NCI-H2227 (cell line): ENCODE data around the gene MRM1.

Experiments
- DNase-seq: peaks from one replicate; lab custom pipeline; 2025; ENCODE audit not compliant: unreplicated experiment; lab: John Stamatoyannopoulos, UW

MRM1 gene, protein sequence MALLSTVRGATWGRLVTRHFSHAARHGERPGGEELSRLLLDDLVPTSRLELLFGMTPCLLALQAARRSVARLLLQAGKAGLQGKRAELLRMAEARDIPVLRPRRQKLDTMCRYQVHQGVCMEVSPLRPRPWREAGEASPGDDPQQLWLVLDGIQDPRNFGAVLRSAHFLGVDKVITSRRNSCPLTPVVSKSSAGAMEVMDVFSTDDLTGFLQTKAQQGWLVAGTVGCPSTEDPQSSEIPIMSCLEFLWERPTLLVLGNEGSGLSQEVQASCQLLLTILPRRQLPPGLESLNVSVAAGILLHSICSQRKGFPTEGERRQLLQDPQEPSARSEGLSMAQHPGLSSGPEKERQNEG

DNA sequence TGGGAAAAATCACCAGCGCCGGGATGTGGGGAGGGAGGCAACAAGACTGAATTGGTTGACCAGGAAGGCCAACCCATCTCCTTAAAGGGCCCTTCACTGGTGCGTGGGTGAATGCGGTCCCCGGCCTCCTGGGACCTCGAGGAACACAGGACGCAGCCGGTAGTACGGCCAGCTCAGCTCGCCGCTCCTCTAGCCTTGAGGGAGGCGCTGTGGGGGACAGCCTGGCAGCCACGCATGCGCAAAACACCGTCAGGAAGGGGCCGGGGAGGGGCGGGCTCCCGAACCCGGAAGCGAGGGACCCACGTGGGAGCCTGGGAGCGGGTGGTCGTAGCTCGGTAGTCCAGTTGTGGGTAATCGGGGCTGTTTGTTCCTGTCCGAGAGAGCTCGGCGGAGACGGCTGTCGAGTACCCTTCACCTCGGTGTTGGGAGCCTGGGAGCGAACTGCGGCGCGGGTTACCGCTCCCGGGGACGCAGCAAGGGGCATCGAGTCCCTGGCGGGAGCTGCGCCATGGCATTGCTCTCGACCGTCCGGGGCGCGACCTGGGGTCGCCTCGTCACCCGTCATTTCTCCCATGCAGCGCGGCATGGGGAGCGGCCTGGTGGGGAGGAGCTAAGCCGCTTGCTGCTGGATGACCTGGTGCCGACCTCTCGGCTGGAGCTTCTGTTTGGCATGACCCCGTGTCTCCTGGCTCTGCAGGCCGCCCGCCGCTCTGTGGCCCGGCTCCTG is at the start of gene MRM1:
Gene MRM1 (plus strand): TSS at position 281 of the 727 bp plus-strand sequence. CDS start 228 bp downstream, at position 509.
- peak; percentile 91 for DNase-seq

DNA sequence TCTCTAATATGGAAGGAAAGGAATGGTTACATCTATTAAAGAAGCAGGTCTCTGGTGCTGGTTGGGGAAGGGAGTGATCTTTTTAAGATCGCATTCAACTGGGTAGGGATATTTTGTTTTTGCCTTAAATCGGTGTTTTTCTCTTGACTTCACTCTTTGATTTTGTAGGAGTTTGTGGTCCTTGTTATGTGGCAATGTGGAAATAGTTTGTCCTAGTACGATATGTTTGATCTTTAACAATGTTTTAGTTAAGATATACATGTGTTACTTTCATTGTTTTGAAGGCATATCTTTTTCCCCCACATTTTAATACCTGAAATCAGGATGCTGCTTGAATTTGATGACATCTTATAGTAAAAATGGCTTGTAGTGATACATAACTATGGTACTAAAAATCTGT is 47.9 kb upstream of the MRM1 start:
- no peak for DNase-seq

DNA sequence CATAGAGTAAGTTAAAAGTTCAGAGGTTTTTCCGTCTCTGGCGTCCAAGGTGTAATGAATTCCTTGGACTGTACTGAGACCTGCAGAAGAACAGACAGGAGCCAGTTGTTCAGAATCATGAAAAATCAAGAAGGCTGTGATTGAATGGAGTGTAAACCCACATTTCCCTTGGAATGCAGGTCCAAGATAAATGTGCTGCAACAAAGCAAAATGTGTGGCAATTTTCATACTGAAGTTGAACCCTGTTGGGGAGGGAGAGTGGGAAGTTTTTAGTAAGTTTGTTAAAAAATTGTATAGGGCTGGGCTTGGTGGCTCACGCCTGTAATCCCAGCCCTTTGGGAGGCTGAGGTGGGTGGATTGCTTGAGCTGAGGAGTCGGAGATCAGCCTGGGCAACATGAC is 35.3 kb upstream of the MRM1 start:
- no peak for DNase-seq

DNA sequence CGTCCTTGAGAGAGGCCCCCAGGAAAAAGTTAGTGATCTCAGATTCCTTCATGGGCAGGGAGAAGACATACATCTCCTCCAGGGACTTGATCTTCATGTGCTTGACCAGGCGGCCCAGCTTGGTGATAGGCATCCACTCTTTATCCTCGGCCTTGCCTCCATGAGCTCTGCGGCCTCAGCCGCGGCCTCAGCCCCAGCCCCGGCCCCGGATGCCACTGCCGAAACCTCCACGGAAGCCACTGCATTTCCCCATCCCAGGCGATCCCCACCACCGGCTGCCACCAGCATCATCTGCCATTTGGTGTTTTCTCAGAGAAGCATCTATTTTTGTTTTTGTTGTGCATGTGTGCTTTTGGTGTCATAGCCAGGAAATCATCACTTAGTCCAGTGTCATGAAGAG is 26.4 kb upstream of the MRM1 start:
- no peak for DNase-seq

DNA sequence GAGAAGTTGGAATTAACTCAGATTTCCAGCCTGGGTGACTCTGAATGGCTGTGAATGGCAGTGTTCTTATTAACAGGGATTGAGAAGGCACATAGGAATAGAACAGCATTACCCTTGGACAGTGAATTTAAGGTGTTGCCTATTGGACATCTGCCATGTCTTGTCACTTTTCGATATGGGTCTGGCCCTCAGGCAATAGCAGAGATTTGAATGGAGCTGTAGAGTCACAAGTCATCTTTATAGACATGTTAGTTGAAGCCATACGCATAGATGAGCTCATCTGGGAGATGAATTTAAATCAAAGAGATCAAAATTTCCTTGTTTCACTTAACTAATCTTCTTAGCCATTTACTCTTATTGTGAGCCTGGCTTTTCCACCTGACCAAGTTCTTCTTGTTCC is 24.6 kb upstream of the MRM1 start:
- no peak for DNase-seq

DNA sequence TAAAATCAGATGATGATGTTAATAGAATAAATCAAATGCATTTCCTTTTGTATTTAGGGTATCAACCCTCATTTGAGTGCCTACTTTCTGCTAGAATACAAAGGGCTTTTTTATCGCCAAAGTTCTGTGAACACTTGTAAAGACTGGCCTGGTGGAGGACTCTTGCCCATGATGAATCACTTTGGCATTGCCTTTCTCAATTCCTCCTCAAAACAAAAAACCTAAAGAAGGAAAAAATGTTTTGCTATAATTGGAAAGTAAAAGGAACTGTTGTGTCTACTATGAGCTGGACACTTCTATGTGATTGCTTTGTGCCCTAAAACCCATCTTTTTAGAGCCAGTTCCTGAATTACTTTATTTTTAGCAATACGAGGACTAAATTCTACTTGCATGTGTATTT is 22.7 kb upstream of the MRM1 start:
- DNase-seq, result no peak

DNA sequence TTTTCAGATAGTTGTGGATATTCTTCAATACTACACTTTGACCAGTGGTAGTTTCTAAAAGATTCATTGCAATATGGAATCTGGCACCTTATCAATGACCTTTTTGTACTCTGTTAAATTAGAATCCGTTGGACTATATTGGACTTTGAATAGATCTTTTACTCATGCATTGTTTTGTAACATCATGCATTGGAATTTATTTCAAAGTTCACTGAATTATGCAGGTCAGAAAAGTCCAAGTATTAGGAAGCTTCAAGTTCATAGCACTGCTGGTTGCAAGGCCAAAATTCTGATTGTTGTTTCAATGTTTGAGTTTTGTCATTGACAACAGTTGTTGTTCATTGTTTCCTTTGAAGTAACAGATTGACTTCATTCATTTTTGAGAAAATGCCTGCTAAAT is 17.6 kb upstream of the MRM1 start:
- DNase-seq, result no peak

DNA sequence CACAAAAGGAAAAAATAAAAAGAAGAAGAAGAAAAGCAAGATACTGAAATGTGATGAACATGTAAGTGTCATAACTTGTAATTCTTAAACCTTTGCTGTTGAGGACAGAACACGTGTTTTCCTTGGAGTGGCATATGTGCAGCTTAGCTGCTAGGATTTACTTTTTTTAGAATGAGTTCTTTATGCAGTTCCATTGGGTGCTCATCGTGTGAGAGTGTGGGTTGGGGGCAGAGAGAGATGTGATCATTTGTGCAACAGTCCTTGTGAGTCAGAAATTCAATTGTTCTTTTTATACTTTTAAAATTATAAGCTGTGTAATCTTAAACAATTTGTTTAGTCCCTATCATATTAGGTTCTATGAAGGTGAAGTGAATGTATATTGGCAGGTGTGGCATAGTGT is 15.2 kb upstream of the MRM1 start:
- no peak for DNase-seq

DNA sequence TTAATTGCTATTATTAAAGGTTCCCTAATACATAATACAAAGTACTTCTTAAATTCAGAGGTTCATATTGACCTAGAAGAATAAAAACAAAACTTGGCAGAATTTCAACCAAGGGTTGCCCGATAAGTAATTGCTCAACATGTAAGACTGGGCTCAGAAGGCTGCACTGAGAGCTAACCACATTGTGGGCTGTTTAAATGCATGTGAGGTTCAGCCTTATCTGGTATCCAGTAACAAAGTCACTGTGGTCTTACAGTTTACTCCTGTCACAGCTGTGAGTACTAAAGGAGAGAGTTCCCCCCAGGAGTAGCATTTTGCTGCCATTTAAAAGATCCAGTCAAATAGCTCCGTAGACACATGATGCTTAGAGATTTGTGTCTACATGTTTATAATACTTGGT is 11.3 kb upstream of the MRM1 start:
- DNase-seq, result no peak

DNA sequence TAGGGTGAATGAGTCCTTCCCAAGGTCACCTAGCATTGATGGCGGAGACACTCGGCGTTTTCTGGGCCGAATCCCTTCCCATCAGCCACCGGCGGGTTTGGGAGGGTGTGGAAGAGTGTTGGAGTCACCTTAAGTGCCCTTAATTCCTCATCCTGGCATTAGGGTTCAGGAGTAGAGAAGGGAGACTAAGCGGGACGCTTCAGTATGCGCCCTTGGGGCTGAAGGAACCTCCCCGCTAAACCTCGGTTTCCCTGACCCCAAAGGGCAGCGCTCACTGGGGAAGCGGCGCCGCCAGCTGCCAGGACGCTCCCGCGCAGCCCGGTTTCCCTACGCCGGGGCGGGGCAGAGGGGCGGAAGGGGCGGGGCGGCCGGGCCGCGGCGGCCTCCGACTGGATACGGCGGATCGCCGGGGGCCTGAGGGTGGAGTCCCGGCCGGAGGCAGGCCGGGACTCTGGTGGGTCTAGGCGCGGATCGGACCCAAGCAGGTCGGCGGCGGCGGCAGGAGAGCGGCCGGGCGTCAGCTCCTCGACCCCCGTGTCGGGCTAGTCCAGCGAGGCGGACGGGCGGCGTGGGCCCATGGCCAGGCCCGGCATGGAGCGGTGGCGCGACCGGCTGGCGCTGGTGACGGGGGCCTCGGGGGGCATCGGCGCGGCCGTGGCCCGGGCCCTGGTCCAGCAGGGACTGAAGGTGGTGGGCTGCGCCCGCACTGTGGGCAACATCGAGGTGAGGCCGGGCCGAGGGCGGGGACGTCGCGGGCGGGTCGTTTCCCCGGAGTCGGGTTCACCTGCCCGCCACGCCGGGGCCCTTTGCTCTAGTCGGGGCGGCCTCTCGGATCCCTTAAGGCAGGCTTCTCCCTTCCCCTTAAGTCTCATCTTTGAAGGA is 9.7 kb upstream of the MRM1 start, which contains the start of gene DHRS11:
Gene DHRS11 (plus strand): TSS at position 446 of the 882 bp plus-strand sequence. CDS start 131 bp downstream, at position 577.
- peak; percentile 84 for DNase-seq

DNA sequence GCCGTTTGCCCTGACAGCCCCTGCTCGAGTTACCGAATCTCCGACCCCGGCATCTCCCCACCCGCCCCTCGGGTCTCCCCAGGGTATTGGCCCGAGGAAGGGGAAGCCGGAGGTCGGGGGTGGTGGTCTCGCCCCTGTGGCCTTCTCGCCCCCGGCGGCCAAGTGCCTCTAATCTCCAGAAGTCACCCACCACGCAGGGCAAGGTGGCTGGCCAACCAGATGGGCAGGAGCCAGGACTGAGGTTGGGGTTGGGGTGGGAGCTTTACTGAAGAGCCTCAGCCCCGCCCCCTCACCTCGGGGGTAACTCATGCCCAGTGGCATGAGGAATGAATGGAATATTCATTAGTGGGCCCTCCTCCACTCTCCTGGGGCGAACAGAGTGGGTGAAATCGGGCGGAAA is 9.1 kb upstream of the MRM1 start:
- DNase-seq, result peak; percentile 27

DNA sequence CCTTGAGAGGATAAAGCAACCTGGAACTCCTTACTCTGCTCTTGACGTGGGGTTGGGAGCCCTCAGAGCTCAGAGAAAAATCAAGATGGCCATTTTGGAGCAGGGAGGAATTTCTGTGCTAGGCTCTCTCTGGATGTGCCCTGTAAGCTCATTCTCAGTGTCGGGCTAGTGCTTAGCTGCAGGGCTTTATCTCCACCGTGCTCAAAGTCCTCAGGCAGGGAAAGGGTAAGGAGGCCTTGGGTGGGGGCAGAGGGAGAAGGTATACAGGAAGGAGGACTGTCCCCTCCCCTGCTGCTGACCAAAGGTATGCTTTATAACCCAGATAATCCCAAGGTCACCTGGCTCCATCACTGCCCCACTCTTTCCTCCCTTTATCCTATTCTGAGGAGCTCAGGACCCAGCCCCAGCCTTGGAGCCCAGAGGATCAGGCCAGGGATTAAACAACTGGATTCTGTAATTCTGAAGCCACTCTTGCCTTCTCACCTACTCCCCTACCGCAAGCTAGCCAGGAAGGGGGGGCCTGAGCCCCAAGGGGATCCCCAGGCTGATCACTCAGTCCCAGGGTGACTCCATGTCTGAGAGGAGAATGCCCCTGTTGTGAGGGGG is 8.6 kb upstream of the MRM1 start:
- DNase-seq, result no peak

DNA sequence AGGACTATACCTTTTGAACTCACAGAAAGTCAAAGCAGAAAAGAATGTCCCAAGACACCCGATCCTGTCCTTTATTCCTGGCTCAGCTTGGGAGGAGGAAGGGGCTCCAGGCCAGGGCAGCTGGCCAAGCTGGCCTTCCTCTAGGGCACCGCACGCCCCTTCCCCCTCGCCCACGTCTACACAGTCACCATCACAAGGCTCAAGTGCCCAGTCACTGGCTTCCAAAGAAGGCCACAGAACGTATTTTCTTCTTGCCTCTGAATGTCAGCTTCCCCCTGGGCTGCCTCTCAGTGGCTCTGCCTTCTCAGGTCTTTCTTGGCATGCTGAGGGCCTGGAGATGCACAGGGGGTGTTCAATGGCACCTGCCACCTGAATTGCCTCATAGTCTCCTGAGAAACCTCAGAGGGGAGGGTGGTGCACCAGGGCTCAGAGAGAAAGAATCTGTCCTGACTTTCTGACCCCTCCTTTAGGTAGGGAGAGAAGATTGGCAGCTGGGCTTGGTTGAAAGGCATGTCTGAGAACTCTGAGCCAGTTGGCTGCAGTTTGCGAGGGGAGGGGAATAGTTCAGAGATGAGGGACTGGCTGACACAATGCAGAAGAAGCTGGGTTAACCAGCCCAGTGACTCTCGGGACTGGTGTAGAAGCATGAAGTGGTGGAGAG is 7.6 kb upstream of the MRM1 start:
- DNase-seq, result no peak

DNA sequence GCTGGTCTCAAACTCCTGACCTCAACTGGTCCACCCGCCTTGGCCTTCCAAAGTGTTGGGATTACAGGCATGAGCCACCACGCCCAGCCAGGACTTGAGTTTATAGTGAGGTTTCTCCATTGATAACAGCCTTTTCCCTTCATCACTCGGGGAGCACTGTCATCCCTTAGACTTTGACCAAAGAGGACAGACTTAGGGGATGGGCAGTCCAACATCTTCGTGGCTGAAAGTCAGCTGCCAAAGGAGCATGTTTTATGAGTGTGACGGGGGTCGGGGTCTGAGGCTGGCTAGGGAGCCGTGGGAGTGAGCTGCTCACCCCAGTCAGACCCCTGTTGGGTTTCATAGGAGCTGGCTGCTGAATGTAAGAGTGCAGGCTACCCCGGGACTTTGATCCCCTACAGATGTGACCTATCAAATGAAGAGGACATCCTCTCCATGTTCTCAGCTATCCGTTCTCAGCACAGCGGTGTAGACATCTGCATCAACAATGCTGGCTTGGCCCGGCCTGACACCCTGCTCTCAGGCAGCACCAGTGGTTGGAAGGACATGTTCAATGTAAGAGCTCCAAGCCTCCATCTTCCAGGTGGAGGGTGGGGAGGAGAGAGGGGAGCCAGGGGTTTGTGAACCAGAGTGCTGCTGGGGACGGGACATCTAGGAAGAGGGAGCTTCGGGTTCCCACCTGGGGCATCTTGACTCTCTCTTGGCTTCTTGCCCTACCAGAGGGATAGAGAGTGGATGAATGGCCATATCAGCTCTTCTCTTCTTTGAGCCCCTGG is 6.6 kb upstream of the MRM1 start:
- no peak for DNase-seq

DNA sequence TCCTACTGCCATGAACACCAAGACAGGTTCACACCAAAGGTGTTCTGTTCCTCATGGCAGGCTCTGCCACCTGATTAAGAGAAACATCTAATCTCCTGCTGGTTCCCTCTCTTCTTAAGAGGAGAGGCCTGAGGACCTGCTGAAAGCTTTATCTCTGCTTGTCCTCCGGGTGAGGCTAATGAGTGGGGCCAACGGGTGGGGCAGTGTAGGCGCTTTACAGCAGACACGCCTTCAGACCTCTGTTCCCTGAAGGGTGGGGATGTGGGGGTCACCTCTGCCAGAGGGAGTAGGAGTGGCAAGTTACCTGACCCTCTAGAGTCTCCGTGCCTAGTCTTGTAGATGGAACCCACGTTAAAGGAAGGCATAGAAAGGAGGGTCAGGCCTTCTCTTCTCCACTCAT is 4.2 kb upstream of the MRM1 start:
- no peak for DNase-seq

DNA sequence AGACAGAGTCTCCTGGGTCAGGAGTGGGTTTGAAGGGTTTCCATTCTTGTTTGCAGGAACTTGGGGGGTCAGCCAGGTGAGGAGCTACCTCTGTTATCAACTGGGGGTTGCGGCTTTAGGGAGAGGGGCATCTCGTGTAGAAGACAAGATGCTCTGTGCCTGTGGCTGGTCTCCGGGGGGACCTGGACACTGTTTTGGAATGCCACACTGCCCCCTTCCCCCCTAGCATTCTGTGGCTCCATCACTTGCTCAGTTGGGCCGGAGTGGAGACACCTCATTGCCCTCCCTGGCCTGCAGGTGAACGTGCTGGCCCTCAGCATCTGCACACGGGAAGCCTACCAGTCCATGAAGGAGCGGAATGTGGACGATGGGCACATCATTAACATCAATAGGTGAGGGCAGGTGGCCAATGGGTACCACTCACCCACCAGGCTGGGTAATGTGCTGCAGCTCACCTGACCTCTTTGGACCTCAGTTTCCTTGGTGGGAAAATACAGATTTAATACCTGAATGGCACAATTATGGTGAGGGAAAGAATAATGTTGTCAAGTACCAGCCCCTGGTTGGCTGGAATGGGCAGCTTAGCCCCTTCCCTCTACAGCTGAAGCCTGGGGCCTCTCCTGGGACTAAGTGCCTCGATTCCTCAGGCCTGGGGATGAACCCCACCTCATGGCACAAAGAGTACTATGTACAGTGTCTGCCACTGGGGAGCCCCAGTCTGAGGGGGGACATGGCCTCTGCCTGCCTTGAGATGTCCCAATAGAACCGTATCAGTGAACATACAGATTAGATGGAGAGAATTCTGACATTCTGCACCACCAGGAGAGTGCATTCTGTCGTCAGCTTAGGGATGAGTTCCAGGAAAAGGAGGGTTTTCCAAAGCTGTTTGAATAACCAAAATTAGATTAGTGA is 3.3 kb upstream of the MRM1 start:
- no peak for DNase-seq

DNA sequence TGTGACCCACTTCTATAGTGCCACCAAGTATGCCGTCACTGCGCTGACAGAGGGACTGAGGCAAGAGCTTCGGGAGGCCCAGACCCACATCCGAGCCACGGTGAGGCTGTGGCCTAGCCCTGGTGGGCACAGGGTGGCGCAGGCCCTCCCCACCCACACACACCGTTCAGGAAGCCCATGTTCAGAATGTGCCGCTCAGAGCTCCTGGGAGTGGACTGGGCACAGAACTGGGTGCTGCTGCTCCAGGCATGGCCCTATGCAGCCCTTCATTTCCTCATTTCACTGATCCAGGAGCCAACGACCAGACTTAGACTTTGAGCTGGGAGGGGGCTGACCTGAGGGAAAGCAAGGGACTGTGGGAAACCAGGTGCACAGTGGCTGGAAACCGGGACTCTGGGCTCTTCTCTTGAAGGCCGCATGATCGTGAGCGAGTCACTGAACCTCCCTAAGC is 2.4 kb upstream of the MRM1 start:
- DNase-seq, result no peak

DNA sequence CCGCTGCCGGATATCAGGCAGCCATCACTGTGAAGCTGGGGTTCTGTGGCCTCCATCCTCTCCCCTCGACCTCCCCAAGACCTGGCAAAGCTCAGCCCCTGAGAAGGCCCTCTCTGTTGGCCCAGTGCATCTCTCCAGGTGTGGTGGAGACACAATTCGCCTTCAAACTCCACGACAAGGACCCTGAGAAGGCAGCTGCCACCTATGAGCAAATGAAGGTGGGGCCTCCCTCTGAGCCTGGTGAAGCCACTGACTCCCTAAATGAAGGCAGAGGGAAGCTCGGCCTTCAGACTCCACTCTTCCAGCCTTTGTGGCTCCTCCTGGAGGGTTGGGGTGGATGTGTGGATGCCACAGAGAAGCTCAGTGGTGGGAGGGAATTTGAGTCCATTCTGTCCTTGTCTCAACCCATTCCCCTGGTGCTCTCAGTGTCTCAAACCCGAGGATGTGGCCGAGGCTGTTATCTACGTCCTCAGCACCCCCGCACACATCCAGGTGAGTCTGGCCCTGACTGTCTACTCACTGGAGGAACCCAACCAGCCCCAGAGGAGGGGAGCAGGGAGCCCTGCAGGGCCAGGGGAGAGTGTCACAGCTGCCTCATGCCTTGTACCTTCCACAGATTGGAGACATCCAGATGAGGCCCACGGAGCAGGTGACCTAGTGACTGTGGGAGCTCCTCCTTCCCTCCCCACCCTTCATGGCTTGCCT is 1.7 kb upstream of the MRM1 start:
- DNase-seq, result no peak
